ACHN (cell line): ENCODE data around the gene NFIA.
"Not testable (repeated sequence)": the region's sequence is repeated elsewhere in the genome, so short reads cannot be mapped to it uniquely, and the experiment has no call there.

Experiments
- DNase-seq: peaks from one replicate; pipeline ENCODE4 v3.0.0-alpha.2; 2015
- in situ Hi-C: cut with HindIII; loops from 2 replicates; pipeline ENCODE4 v1.10.0; 2017; ENCODE audit warnings: low sequenced_read_pairs, low pct_ligation_motif_present, low pct_unique_long_range_greater_than_20kb

Gene NFIA

DNA sequence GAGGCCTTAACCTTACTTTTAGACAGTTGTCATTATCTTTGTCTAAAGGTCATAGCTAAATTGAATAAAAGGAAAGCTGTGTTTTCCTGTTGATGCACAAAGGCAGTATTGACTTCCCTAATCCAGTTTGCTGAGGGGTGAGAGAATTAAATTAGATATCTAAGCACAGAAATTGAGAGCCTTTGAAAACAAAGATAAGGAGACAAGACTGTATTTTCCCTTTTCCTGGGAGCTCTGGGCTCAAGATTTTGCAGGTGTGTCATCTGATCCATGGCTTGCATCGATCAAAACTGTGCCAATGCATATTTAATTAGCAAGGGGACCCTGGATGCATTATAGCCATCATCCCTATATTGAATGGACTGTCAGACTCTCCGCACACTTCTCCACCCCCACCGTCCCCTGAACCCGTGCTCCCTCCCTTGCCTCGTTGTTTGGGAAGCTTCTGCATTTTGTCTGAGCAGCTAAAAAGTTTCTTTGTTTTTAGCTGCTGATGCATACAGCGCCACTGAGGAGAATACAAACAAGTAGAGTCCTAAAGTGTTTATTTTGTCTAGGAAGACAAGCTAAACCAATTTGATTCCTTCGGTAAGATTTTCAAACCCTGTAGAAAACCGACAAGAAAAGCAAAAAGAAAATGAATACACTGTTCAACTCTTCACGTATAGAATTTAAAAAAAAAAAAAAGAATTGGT, 186.3 kb downstream of the NFIA start:
- DNase-seq: no peak
- in situ Hi-C loops: no loop called here

DNA sequence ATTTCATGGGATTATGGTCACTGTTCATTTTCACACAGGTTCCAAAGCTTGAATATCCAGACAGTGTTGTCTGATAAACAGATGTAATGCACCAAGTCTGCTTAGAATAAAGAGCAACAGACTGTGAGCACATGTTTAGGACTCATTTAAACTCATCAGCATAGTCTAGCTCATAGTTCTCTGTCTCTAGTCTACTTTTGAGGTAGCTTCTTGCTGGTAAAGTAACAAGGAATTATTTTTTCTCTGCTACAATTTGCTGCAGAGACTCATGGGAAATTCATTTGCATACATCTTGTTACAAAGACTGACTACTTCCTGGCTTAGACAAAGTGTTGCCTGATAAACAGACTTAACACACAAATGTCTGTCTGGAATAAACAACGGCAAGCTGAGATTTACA, 187.2 kb downstream of the NFIA start:
- no peak for DNase-seq
- in situ Hi-C loops: no loop called here

DNA sequence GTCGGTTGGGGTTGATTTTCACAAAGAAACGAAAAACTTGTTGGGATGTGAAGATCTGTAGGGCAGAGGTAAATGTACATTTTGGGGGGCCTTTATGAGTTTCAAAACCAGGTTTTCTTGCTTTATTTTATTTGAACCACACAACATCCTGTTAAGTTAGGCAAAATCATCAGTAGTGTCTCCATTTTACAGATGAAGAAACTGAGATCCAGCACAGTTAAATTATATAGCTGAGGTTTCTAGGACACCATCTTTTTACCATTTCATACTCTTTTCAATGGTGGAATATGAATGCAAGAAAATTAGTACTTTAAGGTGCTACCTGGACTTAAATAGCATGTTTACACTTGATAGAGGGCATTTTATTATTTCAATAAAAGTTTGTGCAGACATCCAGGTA, 187.7 kb downstream of the NFIA start:
- DNase-seq: no peak
- in situ Hi-C loops: no loop called here

DNA sequence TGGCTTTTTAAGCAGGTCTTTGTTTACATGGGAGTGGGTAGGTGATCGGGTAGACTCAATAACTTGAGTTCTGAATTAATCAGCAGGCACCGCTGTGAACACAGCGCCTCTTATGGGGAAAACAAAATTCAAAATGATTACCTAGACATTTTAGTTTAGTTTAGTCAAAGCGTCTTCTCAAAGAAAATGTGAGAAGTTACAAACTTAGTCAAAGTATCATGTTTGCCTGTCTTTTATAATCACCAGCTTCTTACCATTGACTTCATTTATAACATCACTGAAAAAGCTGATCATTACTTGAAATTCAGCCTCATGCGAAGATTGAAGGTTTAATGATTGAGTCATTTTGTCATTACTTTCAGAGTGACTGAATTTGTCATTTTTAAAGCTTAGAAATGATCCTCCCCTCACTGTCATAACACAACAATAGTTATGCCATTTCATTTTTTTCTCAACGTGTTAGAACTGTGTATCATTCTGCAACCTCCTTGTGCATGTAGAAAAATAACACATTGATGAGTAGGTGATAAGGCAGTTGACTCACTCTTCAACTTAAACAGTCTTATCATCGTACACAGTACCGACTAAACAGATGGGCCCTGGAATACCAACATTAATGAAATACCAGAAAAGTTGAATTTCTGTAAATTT, 188.5 kb downstream of the NFIA start:
- DNase-seq: no peak
- in situ Hi-C loops: no loop called here

DNA sequence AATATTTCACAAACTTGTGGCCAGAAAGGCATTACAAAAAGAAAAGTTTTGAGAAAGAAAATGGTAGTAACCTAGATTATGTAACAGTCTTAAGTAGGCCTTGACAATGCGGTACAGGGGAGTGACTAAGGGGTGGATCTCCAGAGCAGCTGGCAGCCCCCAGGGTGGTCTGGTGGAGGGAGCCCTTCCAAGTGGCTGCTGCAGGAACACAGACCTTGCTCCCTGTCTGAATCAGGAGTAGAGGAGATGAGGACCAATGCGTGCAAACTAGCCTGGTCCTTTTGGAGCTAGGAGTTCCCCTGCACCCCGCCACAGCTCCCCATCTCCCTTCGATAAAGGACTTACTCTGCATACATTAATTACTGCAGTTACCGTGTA, 189.0 kb downstream of the NFIA start:
- DNase-seq: no peak

DNA sequence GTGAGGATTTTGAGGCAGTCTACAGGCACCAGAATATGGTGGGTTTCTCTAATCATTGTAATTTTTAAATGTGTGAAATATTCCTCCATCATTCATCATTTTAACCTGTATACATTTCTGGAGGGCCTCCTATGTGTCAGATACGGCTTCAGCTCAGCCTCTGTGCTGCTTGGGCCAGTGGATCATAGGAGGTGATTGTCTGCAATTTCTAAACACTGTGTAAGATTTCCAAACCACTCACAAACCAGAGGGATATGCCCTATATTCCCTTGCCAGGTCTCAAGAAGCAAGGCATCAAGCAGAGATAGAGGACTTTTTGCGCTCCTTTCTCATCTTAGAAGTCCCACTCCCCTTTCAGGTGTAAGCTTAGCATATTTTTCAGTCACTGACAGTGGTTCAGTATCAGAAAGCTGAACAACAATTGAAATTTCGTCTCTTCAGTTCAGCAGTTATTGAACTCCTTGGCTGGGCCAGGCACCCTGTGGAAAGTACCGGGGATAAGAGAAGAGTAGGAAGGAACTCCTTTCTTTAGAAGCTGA, 190.9 kb downstream of the NFIA start:
- no peak for DNase-seq
- in situ Hi-C loops: no loop called here

More for the DNA sequence above, 189.0 kb downstream of the NFIA start:
- in situ Hi-C loops: no loop called here

DNA sequence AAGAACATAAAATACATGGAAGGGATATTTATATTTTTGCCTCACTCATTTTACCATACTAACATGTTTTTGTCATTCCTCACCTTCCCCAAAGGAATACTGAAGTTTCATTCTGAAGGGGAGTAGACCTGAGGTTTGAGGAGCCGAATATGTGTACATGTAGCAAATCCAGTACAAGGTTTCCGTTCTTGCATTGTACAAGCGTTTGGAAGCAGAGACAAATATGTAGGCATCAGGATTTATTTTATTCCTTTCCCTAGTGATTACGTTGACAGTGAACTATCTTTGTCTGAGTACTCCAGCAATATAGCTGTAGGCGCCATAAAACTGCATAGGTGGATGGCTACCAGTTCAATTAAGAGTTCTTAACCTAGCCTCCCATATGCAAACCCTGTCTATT, 191.5 kb downstream of the NFIA start:
- DNase-seq: no peak
- in situ Hi-C loops: no loop called here

DNA sequence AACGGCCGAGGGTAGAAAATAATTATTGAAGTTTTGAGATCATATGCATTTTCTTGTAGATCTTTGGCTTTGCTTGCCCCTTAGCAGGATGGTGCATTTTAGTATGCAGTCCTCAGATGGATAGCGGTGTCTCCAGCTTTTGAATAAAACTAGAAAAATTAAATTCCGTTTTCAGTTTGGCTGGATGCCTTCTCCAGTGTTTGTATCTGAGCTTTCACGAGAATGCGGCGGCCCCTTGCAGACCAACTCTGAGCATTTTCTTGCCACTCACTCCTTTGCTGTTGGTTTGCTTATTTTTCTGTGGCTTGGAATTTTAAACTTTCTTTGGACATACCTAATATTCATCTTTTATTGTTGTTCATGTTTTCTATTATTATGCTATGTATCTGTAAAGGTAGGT, 192.6 kb downstream of the NFIA start:
- in situ Hi-C loops: no loop called here
- DNase-seq: no peak

DNA sequence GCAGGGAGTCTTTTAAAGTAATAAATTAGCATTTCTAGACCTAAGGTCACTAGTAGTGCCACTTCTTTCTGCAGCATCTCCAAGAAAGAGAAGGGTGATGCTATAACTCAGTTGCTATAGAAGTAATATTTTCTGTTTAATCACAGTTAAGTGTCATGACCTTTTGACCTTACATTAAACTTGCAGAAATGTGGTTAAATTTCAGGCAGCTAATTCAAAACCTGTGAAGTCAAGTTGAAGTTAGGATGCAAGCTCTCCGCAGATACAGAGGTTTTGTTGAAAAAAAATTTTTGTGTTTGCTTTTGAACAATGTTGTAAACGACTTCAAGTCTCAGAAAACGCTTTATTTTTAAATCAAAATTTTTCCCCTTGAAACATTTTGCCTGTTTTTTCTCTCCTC, 193.9 kb downstream of the NFIA start:
- DNase-seq: no peak
- in situ Hi-C loops: no loop called here

DNA sequence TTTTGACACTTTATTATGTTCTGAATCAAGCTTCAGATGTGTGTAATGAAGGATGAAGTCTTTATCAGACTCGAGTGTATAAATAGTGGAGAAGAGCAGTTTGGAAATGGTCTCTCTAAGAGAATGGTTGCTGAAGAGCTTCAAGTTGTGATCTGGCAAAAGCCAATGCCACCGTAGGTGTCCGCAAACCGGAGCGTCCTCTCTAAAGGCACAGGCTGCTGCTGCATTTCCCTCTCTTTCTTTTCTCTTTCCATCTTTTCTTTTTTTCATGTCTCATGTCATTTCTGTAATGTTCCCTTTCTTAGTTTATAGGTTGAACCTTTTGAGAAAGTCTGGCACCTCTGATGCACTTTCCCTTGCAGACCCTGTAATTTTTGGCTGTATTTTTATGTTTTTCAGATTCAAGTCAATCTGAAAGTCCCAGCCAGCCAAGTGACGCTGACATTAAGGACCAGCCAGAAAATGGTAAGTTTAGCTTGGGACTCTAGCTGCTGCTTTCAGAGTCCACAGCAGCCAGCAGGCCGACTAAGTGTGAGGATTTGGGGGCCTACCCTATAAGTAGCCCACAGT, 194.8 kb downstream of the NFIA start:
- in situ Hi-C loops: no loop called here
- DNase-seq: no peak

DNA sequence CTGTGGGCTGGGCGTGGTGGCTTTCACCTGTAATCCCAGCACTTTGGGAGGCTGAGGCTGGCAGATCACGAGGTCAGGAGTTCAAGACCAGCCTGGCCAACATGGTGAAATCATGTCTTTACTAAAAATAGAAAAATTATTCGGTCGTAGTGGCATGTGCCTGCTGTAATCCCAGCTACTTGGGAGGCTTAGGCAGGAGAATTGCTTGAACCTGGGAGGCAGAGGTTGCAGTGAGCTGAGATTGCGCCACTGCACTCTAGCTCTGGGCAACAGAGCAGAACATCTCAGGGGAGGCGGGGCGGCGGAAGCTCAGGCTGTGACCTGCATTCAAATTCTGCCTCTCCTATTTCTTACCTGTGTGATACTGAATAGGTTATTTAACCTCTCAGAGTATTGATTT, 196.1 kb downstream of the NFIA start:
- DNase-seq, in situ Hi-C loops: not testable (repeated sequence)

DNA sequence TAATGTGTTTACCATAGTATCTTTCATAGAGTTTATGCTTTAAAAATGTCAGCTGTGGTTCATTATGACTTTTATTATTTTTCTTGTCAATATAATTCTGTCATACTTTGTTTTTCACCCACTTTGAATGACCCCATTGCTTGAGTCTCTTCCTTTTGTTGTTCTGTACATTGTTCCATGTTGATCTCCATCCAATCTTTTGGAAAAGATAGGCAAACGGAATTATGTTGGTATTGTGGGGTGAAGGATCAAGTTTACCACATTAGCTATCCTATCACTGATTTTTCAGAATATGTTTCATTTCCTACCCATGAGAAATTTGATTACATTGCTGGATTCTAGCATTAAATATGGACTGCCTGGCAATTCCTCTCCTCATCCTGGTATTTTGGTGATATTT, 196.6 kb downstream of the NFIA start:
- in situ Hi-C loops: no loop called here
- no peak for DNase-seq

DNA sequence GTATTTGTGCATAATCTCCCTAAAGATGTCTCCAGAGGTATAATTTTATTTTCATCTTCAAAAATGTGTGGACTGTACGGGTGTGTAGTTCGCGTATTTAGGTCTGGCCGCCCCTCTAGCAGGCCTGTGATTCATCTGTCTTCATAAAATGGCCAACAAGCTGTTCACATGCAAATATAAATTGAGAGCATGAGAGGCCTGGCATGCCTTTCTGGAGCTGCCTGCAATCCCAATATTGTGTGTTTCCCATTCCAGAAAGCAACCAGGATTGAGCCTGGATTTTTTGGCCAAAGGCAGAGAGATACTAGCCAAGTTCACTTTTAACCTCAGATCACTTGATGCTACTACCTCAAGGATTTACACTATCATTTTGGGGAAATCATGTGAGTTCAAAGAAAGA, 197.2 kb downstream of the NFIA start:
- in situ Hi-C loops: no loop called here
- DNase-seq: no peak

DNA sequence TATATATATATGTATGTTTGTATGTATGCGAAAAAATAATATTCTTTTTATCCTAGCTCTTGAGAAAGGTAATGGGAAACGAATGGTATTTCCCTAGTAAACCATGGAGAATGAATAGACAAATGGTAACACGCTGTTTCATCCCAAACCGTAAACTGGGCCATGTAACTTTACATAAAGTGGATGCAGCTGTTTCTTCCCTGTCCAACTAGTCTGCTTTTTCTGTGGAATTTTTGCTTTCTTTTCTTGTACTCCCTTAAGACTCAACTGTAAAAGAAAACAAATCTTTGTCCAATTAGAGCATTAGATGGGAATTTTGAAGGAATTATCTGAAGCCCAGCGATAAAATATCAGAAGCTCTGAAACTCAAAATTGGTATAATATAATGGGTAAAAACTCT, 198.1 kb downstream of the NFIA start:
- DNase-seq: no peak
- in situ Hi-C loops: no loop called here

DNA sequence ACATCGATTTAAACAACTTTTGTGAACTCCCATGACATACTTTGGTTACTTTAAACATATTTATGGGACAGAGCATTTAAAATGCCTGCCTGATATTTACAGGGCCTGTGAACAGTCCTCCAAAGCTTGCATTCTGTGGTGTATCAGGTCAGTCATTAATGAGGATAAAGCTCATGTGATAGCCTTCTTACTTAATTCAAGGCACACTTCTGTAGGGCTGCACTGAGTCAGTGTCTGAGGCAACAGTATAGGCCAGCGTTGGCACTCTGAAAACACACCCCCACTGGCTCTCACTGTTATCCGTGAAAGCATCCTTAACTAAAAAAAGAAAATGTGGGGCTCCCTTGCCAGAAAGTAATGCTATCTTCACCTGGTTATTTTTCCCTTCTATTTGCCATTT, 200.0 kb downstream of the NFIA start:
- in situ Hi-C loops: no loop called here
- no peak for DNase-seq

DNA sequence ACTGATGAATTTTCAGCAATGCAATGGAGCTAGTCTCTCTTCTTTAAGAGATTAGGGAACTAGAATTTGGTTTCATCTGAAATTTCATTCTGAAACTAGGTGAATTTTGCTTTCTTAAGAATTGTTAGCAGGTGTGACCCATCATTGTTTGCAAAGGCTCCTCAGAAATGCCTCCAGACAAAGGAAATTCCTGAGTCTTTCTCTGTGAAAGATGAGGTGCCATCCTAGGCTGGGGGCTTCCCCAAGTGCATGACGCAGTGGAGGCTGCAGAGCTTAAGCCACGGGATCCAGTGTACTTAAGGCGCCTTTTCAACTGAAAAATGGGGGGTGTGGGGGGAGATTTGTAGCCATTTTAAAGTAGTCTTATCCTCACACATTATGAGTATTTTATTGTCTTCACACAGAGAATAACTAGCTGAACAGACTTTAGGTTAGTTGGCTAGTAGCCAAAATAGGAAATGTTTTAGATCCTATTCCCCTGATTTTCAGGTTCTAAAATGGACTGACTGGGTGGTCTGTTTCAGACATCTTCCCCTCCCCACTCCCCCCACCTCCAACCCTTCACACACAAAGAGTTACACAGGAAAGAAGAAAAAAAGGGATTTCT, 202.0 kb downstream of the NFIA start:
- in situ Hi-C loops: no loop called here
- no peak for DNase-seq

DNA sequence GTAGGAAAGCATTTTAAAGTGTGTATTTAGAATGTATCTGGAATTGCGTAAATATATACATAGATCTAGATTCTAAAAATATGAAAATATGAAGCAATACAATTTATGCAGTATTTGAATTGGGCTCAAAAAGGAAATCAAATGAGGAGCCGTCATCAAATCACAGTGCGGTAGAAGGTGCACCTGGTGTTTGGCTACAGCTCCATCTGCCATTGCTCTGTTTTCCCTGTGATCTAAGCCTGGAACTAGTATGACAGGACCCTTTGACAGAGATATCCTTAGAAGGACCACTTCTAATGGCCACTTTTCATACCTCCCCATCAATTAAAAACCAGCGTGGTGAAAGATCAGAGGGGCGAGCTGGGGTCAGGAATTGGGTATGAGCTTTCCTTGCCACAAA, 202.6 kb downstream of the NFIA start:
- in situ Hi-C loops: no loop called here
- no peak for DNase-seq

DNA sequence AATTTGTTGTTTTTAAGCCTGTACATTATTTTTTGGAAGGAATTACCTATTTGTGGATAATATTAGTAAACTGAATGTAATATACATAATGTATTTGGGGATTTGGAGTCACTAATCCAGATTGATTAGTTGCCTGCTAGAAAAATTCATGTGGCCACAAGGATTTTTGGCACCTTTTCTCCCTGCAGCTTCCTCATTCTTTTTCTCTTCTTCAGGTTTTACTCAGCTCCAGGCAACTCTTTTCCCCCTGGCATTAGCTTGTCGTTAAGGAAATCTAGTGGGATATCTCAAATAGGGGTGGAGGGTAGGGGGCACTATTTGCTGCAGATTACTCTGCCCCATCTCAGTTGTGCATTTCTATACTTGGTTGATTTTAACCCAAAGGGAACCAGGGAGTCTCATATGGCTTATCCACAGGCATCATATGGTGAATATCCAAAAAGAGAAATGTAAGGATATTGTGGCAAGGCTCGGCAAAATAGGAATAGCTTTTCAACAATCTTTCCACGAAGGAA, 203.1 kb downstream of the NFIA start:
- DNase-seq: no peak
- in situ Hi-C loops: no loop called here

DNA sequence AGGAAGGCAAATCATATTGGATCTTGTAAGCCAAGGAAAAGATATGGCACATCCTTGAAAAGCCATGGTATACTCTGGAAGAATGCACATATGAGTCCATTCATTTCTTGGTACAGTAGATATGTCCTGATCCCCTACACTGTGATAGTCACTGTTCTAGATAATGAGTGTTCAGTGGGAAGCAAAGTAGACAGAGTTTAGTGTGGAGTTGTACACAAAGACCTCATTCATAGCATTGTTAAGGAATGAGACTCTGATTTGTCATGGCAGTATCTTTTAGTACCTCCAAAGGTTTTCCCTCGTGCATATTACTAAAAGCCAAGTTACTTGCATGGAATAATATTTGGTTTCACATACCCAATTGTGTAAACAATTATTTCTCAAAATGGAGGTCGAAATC, 204.7 kb downstream of the NFIA start:
- no peak for DNase-seq
- in situ Hi-C loops: no loop called here
